Suppressor macrophage treated with lipopolysaccharide for 4 hours (primary cell): Measurements from ENCODE around the gene ZIC1.

Experiments
- DNase-seq: peaks from one replicate; pipeline ENCODE4 v3.0.0-alpha.2; 2020

ZIC1 gene

GRCh38 chr3:147424581-147425387, 15.6 kb downstream of the ZIC1 start:
- DNase-seq: no peak

GRCh38 chr3:147425388-147425850, 16.3 kb downstream of the ZIC1 start:
- no peak for DNase-seq

GRCh38 chr3:147426931-147427330, 17.8 kb downstream of the ZIC1 start:
- no peak for DNase-seq

GRCh38 chr3:147427746-147428145, 18.6 kb downstream of the ZIC1 start:
- DNase-seq: no peak

- no peak for DNase-seq
These were observed 19.2 kb downstream of the ZIC1 start for GRCh38 chr3:147428326-147428725.

GRCh38 chr3:147428754-147429153, 19.6 kb downstream of the ZIC1 start:
- DNase-seq: no peak

- DNase-seq: no peak
These were observed 22.6 kb downstream of the ZIC1 start for GRCh38 chr3:147431751-147432150.

- DNase-seq: no peak
These were observed 38.1 kb downstream of the ZIC1 start for GRCh38 chr3:147447224-147447623.

GRCh38 chr3:147449669-147450068, 40.5 kb downstream of the ZIC1 start:
- no peak for DNase-seq

- DNase-seq: no peak
These were observed 50.0 kb downstream of the ZIC1 start for GRCh38 chr3:147458995-147459704.

- no peak for DNase-seq
These were observed 53.7 kb downstream of the ZIC1 start for GRCh38 chr3:147462856-147463255.
